Measurements from ENCODE around the gene KRT15. TPM values are rescaled to one million over a fixed set of nuclear protein-coding genes. Genes with fewer than 3 reads are reported as not detected.

Gene KRT15
- total and polyA plus RNA-seq, 9 of the 15 experiments (the other 6 are each of a cell fraction or from before 2014, with no cell fraction given): 0.28 to 4.4 (median 0.56) TPM

DNA sequence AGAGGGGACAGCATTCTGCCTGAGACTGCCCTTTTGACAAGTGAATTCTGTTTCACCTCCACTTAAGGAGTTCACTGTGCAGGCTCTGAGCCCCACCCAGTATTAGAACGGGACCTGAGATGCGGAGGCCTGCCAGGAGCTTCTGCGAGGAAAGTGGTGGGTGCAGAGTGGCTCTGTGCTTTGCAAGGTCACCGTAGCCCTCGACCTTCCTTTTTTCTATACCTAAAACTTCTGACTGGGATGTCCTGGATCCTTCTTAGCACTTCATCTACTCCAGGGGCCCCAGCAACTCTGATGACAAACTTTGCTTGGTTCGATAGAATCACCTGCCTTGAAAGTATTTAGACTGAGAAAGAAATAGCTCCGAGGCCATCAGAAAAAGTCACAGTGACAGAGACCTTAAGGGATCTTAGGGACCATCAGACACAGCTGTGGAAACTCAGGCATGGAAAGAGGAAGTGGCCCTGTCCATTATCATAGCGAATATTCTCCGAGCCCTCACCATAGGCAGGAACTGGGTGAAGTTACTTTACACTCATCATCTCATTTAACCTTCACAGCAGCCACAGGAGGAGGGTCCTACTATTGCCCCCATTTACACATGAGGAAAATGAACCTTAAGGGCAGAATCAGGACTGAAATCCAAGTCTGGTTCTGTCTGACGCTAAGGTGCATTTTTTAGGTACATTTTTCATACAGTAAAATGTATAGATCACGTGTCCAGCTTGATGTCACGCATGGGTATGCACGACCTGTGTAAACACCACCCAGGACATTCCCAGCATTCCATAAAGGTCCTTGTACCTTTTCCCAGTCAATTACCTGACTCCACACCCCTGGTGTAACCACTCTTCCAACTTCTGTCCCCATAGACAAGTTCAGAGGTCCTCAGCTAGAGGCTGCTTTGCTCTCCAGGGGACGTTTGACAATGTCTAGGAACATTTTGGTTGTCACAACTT lies 12.6 kb downstream of the KRT15 start (continued):
- TF ChIP-seq JUND (IDR thresholded peaks at IDR 0.05; ENCODE audit: borderline replicate concordance, low read depth, low read length) (peak; percentile 40; the same call in 1 of the 2 replicates), JUND (tag; IDR thresholded peaks at IDR 0.05; ENCODE audit: borderline replicate concordance, low read depth, low read length) (no peak; the same call in 2 of the 3 replicates), SAP30 (IDR thresholded peaks at IDR 0.05; ENCODE audit: borderline replicate concordance, insufficient read depth, low read depth, low read length, poor library complexity, severe bottlenecking) (no peak), STAT5A (IDR thresholded peaks at IDR 0.05; ENCODE audit: borderline replicate concordance, low read length) (no peak), ZNF282 (CRISPR knock-in tag; IDR thresholded peaks at IDR 0.05) (no peak), ESRRA (IDR thresholded peaks at IDR 0.05; ENCODE audit: borderline replicate concordance, low read depth) (peak; percentile 56; the same call in 1 of the 2 replicates), ETV1 (tag; conservative IDR thresholded peaks at IDR 0.05; ENCODE audit: low read depth) (0 out of 2 replicates have a peak, but pooled peaks have one; percentile 46), E2F1 (CRISPR knock-in tag; IDR thresholded peaks at IDR 0.05) (no peak), PBX2 (CRISPR knock-in tag; IDR thresholded peaks at IDR 0.05; ENCODE audit: low read depth) (no peak), PBX2 (tag; conservative IDR thresholded peaks at IDR 0.05; ENCODE audit: low read depth) (0 out of 2 replicates have a peak, but pooled peaks have one; percentile 14), RNF2 (IDR thresholded peaks at IDR 0.05) (no peak), RB1 (IDR thresholded peaks at IDR 0.05; ENCODE audit: low read depth) (peak; percentile 10; the same call in 1 of the 2 replicates), SPI1 (IDR thresholded peaks at IDR 0.05; ENCODE audit: borderline replicate concordance, low read depth, low read length) (peak; percentile 100), ELF2 (CRISPR knock-in tag; IDR thresholded peaks at IDR 0.05) (peak; percentile 54; the same call in 1 of the 2 replicates), NCOA2 (IDR thresholded peaks at IDR 0.05; ENCODE audit: partially characterized antibody in 2 of 2) (peak in 1 of 2 experiments; percentile 97)
